GM12878 (cell line): ENCODE results near the gene GZMM. TPM values are rescaled to one million over a fixed set of nuclear protein-coding genes. Genes with fewer than 3 reads are reported as not detected.
A peak's percentile ranks its signal among the peaks of the same experiment; 100 is the strongest.

ENCODE experiments used
- ATAC-seq: fragments of 200-7000 bp; cut with Tn5 transposase; 3 replicates; pipeline ENCODE4 v1.9.1; 2020; ENCODE audit warnings: mild to moderate bottlenecking, moderate library complexity
- BruUV-seq: library from RNA; stranded (reverse); fragments of 400-500 nt; replicated peaks from 2 replicates; lab custom pipeline; 2021; lab: Mats Ljungman, UMichigan
- CTCF ChIA-PET: fragments of 300-600 bp; sonication (Branson Sonifier 250); formaldehyde crosslinking; extraction: SDS; loops from one replicate; lab custom pipeline; 2021; ENCODE audit warnings: inconsistent platforms; lab: Yijun Ruan, JAX
- POLR2A ChIA-PET: fragments of 350-600 bp; formaldehyde crosslinking; extraction: SDS; loops from one replicate; lab custom pipeline; 2021; ENCODE audit warnings: inconsistent platforms; lab: Charles Lee
- RAD21 ChIA-PET: fragments of 300-600 bp; sonication (Branson Sonifier 250); formaldehyde crosslinking; loops from one replicate; lab custom pipeline; 2023; ENCODE audit warnings: antibody characterized with exemption; ENCODE audit not compliant: unreplicated experiment; lab: Charles Lee
- SMC1A ChIA-PET: fragments of 300-600 bp; sonication (Branson Sonifier 250); formaldehyde crosslinking; loops from one replicate; lab custom pipeline; 2023; ENCODE audit not compliant: unreplicated experiment, uncharacterized antibody; lab: Charles Lee
- DNase-seq: peaks from one replicate; pipeline ENCODE4 v3.0.0-alpha.2; 2011; ENCODE audit warnings: low read depth, low spot score
- FAIRE-seq: peaks from 3 replicates; lab custom pipeline; 2011; peaks lifted over from hg19 to GRCh38; lab: Jason Lieb, UNC
- H2AFZ ChIP-seq: 2 replicates; pipeline ENCODE4 v1.6.0; 2011; ENCODE audit warnings: low read depth, low read length, control low read depth; ENCODE audit not compliant: control insufficient read depth
- H3K27ac ChIP-seq: 2 replicates; pipeline ENCODE4 v1.5.1; 2011; ENCODE audit warnings: control low read depth; ENCODE audit not compliant: control insufficient read depth, insufficient read depth
- H3K27me3 ChIP-seq, 2 experiments: replicated peaks in 1 of 2; 2 replicates each; pipeline versions ENCODE4 v1.6.0 to v1.6.1; 2011; ENCODE audit warnings: low read length in 1 of 2; ENCODE audit not compliant: control insufficient read depth in 2 of 2, insufficient read depth in 2 of 2
- H3K36me3 ChIP-seq, 2 experiments: 2 replicates each; pipeline ENCODE4 v1.5.1; 2011; ENCODE audit warnings: low read length in 1 of 2; ENCODE audit not compliant: control insufficient read depth in 2 of 2, insufficient read depth in 2 of 2
- H3K4me1 ChIP-seq: 2 replicates; pipeline ENCODE4 v1.6.1; 2011; ENCODE audit warnings: mild to moderate bottlenecking, low read length, moderate library complexity, mixed read lengths; ENCODE audit not compliant: control insufficient read depth, insufficient read depth
- H3K4me2 ChIP-seq: 2 replicates; pipeline ENCODE4 v1.6.0; 2011; ENCODE audit warnings: control low read depth; ENCODE audit not compliant: control insufficient read depth, insufficient read depth
- H3K4me3 ChIP-seq: fragments of 200-600 bp; sonication (generic); 2 replicates; pipeline ENCODE4 v1.5.1; 2016
- H3K79me2 ChIP-seq: 2 replicates; pipeline ENCODE4 v1.6.0; 2011; ENCODE audit warnings: low read length; ENCODE audit not compliant: control insufficient read depth, insufficient read depth
- H3K9ac ChIP-seq: 2 replicates; pipeline ENCODE4 v1.8.0; 2011; ENCODE audit warnings: low read length, control low read depth, mixed read lengths; ENCODE audit not compliant: control insufficient read depth, insufficient read depth
- H3K9me3 ChIP-seq: replicated peaks from 3 replicates; pipeline ENCODE4 v1.5.1; 2011; ENCODE audit warnings: mild to moderate bottlenecking, low read length; ENCODE audit not compliant: control insufficient read depth, insufficient read depth
- H4K20me1 ChIP-seq: 2 replicates; pipeline ENCODE4 v1.6.0; 2011; ENCODE audit not compliant: control insufficient read depth, insufficient read depth
- CBFB ChIP-seq: IDR thresholded peaks from 2 replicates; pipeline ENCODE4 v1.6.1; 2016; ENCODE audit warnings: antibody characterized with exemption, low read depth
- CBX3 ChIP-seq: fragments of 200-600 bp; sonication (generic); IDR thresholded peaks from 2 replicates; pipeline ENCODE4 v1.6.1; 2016; ENCODE audit warnings: low read depth, borderline replicate concordance
- CHD1 ChIP-seq: IDR thresholded peaks from 2 replicates; pipeline ENCODE4 v1.6.1; 2012; ENCODE audit warnings: low read depth, low read length, improper control_type of control experiment
- JUND ChIP-seq: IDR thresholded peaks from 2 replicates; pipeline ENCODE4 v1.6.1; 2012; ENCODE audit warnings: low read depth, mild to moderate bottlenecking, low read length, improper control_type of control experiment, moderate library complexity
- POU2F2 ChIP-seq: IDR thresholded peaks from 3 replicates; pipeline ENCODE4 v1.6.1; 2011; ENCODE audit warnings: low read depth, mild to moderate bottlenecking, low read length, borderline replicate concordance
- ZNF622 ChIP-seq: fragments of 450-650 bp; IDR thresholded peaks from 2 replicates; pipeline ENCODE4 v1.6.1; 2017; ENCODE audit warnings: mild to moderate bottlenecking, inconsistent platforms
- ZZZ3 ChIP-seq: IDR thresholded peaks from 2 replicates; pipeline ENCODE4 v1.6.1; 2011; ENCODE audit warnings: low read depth; ENCODE audit not compliant: control insufficient read depth, insufficient read length
- WGBS: methylation state at CpG from one replicate; pipeline ENCODE4 v1.1.6; 2016; ENCODE audit warnings: low lambda C conversion rate; ENCODE audit not compliant: insufficient replicate concordance, insufficient coverage; ENCODE audit errors: missing lambda C conversion rate; 5-methylcytosine and 5-hydroxymethylcytosine counted together
- in situ Hi-C: fragments of 300-500 bp; cut with MboI; formaldehyde crosslinking; loops from 9 replicates; pipeline ENCODE4 v1.14.3; 2018; ENCODE audit warnings: mixed read lengths
- intact Hi-C: fragments of 100-400 bp; cut with micrococcal nuclease; formaldehyde crosslinking; loops from one replicate; pipeline ENCODE4 v1.14.2; 2022; ENCODE audit not compliant: unreplicated experiment
- polyA plus RNA-seq, 11 experiments: library from polyadenylated mRNA; depleted of rRNA in 4 of 11; unstranded in 6 of 11; stranded (reverse) in 5 of 11; fragments of >200 nt; fragmentation: Nextera tagmentation in 4 of 11; fragmentation: Illumina TruSeq in 1 of 11; extraction: Ambion mirVana in 4 of 11; extraction: Trizol in 1 of 11; gene quantifications; 1 replicate in 1 of 11; 2 replicates in 10 of 11; pipeline versions ENCODE4 v1.2.1 to v1.2.3, GENCODE V29; 2011 to 2016; ENCODE audit warnings: inconsistent platforms in 2 of 11, missing spikeins in 2 of 11, low read depth in 1 of 11
- total RNA-seq, 4 experiments: library from RNA; depleted of rRNA in 3 of 4; stranded (reverse); fragments of >200 nt in 3 of 4; fragmentation: Illumina TruSeq in 1 of 4; extraction: Trizol in 1 of 4; gene quantifications; 2 replicates each; pipeline versions ENCODE4 v1.2.1 to v1.2.3, GENCODE V29; 2013 to 2021
- TF ChIP-seq, protein P1 (sequence below): fragments of 450-650 bp; IDR thresholded peaks from 2 replicates; pipeline ENCODE4 v1.6.1; 2017; ENCODE audit warnings: low read depth, mild to moderate bottlenecking, moderate library complexity

GZMM gene
- total and polyA plus RNA-seq, 10 of the 15 experiments (the other 5 are each of a cell fraction or from before 2014, with no cell fraction given): 0.09 to 0.48 (median 0.23) TPM; not detected in 7

DNA sequence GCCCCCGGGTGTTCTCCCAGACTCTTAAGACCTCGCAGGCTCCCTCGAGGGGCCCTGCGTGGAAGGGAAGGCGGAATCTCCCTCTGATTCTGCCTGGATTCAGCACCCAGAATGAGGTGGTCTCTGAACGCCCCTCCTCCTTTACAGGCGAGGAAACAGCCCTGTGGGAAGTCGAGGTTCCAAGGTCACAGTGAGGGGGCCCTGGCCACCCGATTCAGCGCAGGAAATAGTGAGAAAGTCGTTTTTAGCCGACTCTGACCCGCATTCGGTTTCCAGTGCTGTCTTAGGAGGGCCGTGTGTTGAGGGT, 29.6 kb downstream of the GZMM start:
- peak overlapping the region; percentile 84 for H3K27ac ChIP-seq
- FAIRE-seq (no peak), ATAC-seq (peak; percentile 10; the same call in 1 of the 3 replicates), DNase-seq (no peak)
- no peaks in the 10 kb centered on the region for H3K27me3 ChIP-seq
- in situ Hi-C loops: no loop called here
- H3K79me2 ChIP-seq: peaks cover 57% of the 10 kb centered on the region
- H3K4me2 ChIP-seq: peak overlapping the region; percentile 84
- 0 out of 2 replicates have a peak, but pooled peaks cover 5% of the 10 kb centered on the region for H4K20me1 ChIP-seq
- H3K4me1 ChIP-seq: peaks cover 3% of the 10 kb centered on the region; the same call in 1 of the 2 replicates
- ChIA-PET SMC1A (interaction anchor here (1.4 to 2.0 kb wide), 2 partner anchors 13 to 41 kb away, joined by 3 to 20 read pairs; partner anchors contain the start of gene CDC34), RAD21 (no interaction called here), CTCF (interaction anchor here (1.0 kb wide), 1 partner anchor 12 kb away, joined by 3 read pairs; no protein-coding TSS in a partner anchor), POLR2A (no interaction called here)
- TF ChIP-seq CBX3: no peak
- TF ChIP-seq POU2F2: no peak
- no peak for TF ChIP-seq ZZZ3
- TF ChIP-seq CBFB: no peak
- TF ChIP-seq, protein P1, sequence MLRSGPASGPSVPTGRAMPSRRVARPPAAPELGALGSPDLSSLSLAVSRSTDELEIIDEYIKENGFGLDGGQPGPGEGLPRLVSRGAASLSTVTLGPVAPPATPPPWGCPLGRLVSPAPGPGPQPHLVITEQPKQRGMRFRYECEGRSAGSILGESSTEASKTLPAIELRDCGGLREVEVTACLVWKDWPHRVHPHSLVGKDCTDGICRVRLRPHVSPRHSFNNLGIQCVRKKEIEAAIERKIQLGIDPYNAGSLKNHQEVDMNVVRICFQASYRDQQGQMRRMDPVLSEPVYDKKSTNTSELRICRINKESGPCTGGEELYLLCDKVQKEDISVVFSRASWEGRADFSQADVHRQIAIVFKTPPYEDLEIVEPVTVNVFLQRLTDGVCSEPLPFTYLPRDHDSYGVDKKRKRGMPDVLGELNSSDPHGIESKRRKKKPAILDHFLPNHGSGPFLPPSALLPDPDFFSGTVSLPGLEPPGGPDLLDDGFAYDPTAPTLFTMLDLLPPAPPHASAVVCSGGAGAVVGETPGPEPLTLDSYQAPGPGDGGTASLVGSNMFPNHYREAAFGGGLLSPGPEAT: no peak
- TF ChIP-seq CHD1: no peak
- no peak for TF ChIP-seq JUND
- TF ChIP-seq ZNF622: no peak
- no TSS peak for BruUV-seq
- H3K36me3 ChIP-seq: peaks cover 0 to 12% of the 10 kb centered on the region in 2 experiments; a peak in 2 of 4 replicates
- intact Hi-C loops: loop anchor here (2.0 to 5.0 kb wide), 3 partner anchors 41 to 223 kb away; partner anchors contain the start of genes CDC34, POLRMT and PTBP1
- peak overlapping the region; percentile 83 for H3K4me3 ChIP-seq
- WGBS: under 1% methylated on average over 15 of the region's 15 CpGs
- no peak overlapping the region for H2AFZ ChIP-seq
- H3K9me3 ChIP-seq: no peaks in the 10 kb centered on the region
- H3K9ac ChIP-seq: peak overlapping the region; percentile 91
